H4 (cell line): Measurements from ENCODE around the gene MRTFB. TPM values are rescaled to one million over a fixed set of nuclear protein-coding genes. Genes with fewer than 3 reads are reported as not detected.
"Not testable (repeated sequence)": the region's sequence is repeated elsewhere in the genome, so short reads cannot be mapped to it uniquely, and the experiment has no call there.

ENCODE experiments used
- DNase-seq: peaks from one replicate; pipeline ENCODE4 v3.0.0-alpha.2; 2015; ENCODE audit warnings: low spot score
- total RNA-seq: library from RNA; depleted of rRNA; stranded (reverse); fragments of >200 nt; shearing (Covaris generic); gene quantifications from 2 replicates; pipeline ENCODE4 v1.2.3, GENCODE V29; 2014

Gene MRTFB
- total RNA-seq, 1 experiment from 2014 or later: 5.1 TPM

DNA sequence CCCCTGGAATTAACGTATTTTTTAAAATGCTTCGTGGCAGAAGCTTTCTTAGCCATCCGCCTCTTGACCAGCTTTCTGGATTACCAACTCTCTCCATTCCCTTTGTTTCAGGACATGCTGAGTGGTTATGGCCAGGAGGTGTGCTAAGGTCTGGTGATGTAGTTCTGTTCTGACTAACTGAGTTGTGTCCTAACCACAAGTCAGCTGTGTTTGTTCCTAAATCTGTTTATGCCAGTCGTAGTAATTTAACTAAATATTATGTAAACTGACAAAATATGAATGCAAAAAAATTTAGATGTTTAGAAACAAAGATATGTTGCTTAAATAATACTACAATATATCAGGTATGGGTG lies 61.6 kb downstream of the MRTFB start:
- no peak for DNase-seq

DNA sequence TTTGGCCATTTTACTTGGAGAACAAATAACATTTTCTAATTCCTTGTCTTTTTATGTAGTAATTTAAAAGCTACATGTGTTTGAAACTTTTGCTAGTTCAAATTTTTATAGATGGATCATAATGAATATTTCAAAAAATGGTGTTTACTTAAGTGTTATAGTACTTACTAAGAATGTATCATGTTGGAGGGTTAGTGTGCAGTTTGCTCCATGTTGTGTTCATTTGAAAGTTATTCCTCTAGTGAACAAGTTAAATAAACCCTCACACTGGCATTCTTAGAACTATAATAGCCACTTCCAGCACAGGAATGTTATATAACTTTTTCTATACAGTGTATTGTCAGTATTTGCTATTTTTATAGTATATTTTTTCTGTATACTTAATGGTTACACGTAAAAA lies 62.8 kb downstream of the MRTFB start:
- no peak for DNase-seq

DNA sequence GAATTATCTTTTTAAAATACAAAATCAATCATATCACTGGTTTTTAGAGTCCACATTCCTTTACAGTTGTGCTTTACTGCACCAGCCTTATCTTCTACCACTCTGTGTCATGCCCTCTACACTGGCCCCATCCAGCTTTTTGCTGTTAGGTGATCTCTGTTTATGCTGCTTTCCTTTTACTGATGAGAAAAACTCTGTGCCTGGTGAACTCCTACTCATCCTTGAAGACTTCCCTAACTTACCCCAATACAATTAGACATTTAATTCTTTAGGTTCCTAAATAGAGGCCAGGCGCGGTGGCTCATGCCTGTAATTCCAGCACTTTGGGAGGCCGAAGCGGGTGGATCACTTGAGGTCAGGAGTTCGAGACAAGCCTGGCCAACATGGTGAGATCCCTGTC lies 64.6 kb downstream of the MRTFB start:
- no peak for DNase-seq

DNA sequence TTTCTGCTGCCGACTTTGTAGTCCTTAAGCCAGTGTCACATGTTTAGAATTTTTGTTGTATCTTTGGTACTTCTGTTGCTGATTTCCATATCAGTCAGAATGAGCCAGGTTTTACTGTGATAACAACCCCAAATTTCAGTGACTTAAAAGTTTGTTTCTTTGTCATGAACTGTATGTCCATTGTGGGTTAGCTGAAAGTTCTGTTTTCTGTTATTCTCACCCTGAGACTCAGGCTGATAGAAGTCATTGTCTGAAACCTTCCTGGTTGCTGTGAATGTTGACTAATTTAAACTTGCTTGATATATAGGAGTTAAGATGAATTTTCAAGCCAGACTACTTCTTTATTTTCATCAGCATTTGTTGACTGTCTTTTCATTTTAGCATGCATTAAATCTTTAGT lies 68.8 kb downstream of the MRTFB start:
- no peak for DNase-seq

DNA sequence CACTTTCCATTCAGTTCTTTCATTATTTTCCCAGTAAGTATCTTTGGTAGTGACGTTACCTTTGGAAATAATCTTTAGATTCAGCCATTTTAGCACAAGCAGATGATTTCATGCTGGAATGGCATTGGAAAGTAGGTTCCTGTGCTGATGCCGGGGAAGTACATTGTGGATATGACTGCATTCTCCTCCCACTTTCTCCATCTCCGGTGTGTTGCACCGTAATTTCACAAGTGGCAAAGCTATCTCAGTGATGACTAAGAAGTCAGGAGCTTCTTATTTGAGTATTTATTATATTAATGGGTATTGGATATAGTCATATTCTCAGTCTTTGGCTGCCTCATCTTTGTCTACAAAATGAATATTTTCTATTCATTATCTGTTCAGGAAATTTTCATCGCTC lies 69.8 kb downstream of the MRTFB start:
- DNase-seq: no peak

DNA sequence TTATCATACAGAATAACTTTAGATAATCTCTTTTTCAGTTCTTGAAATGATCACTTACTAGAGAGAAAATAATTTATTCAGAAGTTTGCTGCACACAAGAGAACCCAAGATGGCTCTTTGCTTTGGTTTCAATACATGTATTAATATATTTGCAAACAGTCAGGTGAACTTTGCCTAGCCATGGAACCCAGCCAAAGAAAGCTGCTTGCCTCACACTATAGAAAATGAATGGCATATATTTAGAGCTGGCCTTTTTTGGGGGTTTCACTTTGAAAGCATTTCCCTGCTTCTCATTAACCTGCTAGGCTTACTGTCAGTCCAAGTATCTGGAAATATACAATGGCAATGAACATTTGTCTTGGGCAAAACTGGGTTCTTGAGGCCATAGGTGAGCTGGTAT lies 75.3 kb downstream of the MRTFB start:
- no peak for DNase-seq

DNA sequence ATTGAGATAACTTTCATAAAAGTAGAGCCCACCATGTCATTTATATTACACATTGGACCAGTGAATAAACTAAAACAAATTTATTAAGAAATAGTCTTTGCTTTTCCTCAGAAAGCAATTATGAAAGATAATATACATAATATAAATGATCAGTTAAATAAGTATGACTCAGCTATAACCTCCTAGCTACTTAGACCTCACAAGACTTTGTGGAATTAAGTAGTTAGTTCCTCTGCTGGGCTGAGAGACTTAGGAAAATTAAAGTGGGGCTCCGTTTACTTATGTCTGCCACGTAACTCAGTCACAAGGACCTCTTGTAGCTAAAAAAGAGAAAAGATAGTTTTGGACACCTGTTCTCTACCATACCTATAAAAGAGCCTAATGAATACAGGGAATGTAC lies 76.9 kb downstream of the MRTFB start:
- no peak for DNase-seq

DNA sequence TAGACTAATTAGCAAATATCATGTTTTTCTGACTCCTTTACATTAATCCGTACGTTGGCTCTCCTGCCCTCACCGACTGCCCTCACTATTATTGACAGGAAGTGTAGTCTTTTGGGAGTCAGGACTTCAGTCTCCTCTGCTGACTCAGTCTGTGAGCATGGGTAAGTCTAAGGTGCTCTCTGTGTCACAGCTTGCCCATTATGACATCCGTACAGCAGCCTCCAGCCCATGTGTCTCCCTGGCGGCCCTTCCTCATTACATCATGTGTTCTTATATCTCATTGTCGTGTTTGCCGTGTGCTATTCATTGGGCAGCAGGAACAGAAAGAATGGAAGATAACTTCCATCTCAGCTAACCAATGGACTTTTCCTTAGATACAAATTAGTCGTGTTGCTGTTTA lies 77.5 kb downstream of the MRTFB start:
- no peak for DNase-seq

DNA sequence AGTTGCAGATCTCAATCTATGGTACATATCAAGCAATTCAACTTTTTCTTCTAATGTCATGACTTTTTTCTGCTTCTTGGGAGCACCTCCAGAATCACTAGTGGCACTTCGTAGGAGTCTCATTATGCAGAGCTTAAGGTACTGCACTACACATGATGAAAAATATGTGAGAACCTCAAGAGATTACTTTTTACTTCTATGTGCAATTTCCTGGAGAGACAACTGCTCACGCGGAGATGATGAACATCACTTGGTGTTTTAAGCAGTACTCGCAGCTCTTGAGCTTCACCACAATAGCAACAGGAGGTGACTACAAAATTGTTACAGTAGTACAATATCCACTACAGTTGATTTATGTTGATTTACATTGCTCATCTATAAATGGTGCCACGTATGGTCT lies 79.7 kb downstream of the MRTFB start:
- DNase-seq: no peak

DNA sequence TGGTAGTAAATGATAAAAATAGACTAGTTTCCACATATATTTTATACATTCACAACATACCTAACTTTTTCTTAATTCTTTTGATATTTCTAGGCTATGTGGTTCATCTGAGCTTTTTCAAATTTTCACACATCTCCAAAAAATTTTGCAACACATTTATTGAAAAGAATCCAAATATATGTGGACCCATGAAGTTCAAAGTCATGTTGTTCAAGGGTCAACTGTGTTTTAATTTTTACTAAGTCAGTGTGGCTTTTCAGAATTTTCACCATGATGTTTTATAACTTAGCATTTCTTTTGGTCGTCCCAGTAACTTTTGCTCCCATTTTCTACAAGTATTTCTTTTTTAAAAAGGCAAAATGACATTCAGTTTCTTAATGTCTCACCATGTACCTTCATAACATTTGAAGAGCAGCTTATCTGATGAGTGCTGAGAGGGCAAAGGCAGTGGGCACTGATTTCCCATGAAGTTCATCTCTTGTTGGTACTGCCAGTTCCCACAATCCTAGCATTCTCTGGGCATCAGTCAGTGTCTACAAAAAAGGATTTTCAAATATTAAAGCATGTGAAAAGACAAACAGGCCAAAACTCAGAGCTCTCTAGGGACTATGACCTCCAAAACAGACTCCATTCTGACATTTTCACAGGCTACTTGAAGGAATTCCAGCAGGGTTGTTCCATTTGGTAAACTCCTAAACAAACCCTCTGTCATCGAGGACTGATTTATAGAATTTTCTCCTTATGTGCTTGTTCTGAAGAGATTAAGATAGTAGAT lies 80.3 kb downstream of the MRTFB start:
- no peak for DNase-seq

DNA sequence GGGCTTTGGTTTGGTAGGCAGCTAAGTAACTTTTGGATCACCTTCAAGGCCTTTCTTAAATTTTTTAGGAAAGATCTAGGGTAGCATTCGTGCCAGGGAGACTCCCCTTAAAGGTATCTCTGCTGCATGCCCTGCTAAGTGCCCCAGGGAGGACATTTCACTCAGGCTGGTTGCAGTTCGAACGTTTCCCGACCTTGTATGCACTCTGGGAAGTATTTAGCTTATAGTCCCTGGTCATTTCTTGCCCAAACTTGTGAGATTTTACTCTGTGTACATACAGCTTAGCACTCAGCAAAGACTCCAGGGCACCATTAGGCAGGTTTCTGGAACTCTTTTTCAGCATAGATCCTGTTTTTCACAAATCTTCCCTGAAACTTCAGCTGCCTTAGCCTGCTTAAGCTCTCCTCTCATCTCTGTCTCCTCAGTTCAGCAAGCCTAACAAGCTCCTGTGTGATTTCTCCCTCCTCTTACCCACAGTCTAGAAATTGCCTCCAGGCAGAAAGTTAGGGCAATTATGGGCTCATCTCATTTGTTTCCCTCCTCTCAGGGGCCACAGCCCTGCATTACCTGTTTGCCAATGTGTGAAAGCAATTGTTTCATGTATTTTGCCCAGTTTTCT lies 84.6 kb downstream of the MRTFB start:
- no peak for DNase-seq

DNA sequence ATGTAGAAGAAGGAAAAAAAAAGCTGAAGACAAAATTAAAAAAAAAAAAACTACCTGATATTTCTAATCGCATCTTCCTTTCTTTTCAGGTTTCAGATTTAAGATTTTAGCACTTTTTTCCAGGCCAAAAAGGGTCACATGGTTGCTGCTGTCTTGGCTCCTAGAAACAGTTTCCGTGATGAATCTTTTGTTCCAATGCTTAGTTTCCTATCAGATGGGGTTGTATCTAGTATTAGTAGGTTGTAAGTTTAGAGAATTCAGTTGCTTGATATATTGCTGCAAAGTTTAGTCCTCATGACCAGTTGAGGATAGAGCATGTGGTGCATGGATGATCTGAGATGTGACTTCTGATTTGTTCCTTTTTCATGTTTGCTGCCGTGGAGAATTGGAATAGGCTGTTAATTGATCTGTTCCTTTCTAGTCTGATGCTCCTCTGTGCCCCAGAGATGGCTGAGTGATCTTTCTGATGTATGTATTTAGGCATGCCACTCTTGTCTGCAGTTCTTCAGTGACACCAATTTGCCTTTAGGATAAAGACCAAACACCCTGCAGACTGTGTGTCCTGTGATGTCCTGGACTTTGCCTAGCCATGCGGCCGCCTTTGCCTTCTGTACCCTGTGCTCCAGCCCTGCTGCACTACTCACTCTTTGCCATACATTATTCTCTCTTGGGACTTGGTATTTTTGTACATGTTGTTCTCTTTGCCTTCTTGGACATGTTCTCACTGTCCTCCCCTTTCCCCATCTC lies 94.0 kb downstream of the MRTFB start:
- no peak for DNase-seq

DNA sequence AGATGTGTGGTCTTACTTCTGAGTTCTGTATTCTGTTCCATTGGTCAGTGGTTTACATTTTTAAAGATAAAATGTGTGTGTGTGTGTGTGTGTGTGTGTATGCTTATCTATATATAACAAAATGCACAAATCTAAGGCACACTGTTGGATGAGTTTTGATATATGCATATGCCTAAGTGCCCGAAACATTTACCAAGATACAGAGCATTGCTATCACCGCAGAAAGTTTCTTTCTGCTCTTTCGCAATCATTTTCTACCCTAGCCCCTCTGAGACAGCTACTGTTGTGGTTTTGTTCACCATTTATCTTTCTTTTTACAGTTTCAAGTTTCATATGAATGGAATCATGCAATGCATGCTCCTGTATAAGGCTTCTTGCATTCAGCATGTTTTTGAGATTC lies 97.0 kb downstream of the MRTFB start:
- no peak for DNase-seq

DNA sequence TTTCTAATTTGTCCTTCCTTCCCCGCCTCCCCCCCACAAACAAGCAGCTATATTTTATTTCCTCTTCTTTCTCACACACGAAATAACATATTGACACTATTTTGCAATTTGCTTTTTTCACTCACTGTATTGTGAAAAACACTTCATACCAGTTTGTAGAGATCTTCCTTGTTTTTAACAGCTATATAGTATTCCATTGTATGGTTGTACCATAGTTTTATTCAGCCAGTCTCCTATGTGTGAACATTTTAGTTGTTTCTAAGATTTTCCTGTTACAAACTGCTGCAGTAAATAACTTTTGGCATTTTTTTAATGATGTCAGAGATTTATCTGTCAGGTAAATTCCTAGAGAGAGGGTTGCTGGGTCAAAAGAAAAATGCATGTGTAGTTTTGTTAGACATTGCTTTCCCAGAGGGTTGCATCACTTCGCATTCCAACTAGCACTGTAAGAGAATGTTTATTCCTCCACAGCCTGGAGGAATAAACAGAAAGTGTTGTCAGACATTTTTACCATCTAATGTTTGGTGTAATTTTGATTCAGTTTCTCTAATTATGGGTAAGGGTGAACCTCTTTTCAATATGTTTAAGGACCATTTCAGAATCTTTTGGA lies 101.2 kb downstream of the MRTFB start:
- DNase-seq: peak; percentile 35

DNA sequence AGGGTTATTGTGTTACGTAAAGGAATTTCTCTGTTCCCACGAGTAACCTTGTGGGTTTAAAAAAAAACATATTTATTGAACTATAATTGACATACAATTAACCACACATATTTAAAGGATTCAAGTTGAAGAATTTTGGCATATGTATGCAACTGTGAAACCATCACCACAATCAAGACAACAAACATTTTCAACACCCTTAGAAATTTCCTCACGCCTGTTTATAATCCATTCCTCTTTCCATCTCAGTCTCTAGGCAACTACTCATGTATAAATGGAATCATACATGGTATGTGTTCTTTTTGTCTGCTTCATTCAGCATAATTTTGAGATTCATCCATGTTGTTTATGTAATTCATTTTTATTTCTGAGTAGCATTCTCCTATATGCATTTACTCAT lies 104.0 kb downstream of the MRTFB start:
- DNase-seq: no peak

DNA sequence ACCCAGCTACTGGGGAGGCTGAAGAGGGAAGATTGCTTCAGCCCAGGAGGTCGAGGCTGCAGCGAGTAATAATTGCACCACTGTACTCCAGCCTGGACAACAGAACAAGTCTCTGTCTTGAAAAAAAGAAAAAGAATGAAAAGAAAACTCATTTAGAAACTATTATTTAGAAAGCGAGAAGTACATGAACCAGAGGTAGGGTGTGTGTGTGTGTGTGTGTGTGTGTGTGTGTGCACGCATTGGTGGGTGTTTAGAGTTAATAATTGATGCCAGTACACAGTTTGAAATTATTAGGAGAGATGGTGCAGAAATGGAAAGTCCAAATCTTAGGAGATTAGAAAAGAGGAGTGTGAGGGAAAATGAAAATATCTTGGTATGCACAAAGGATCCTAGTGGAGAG lies 106.6 kb downstream of the MRTFB start:
- no peak for DNase-seq

DNA sequence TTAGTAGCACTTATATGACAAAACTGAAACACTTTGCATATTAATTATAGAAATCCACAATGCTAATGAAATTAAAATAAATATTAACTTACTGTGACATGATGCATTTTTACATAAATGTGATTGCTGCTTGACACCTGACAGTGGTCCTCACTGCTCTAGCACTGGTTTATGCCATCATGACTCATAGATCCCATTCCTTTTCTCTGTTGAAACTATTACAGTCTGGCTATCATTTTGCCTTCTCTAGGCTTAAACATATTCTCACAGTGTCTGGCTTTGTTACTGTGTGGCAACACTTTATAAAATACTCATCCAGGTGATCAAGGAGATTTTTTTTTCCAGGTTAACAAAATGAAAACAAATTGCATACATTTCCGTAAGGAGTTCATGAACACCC lies 108.0 kb downstream of the MRTFB start:
- DNase-seq: no peak

DNA sequence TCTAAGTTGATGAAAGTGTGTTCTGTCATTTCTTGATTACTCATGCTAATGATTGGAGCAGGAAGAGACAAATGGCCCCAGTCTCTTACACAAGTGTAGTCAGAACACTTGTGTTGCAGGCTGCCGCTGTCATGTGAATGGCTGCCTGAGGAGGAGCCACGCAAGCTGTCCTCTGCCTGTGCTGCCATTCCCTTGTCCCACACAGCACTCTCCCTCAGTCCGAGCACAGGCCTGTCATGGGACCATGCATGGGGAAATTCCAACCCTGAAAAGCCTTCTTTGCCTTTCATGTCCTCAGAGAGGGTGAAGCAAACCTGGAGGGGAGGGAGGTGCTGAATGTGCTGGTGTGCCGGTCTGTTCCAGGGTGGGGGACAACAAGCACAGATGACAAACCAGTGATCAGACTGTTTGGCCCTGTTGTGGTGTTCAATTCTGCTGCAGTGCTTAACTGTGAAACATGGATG lies 109.4 kb downstream of the MRTFB start:
- no peak for DNase-seq

DNA sequence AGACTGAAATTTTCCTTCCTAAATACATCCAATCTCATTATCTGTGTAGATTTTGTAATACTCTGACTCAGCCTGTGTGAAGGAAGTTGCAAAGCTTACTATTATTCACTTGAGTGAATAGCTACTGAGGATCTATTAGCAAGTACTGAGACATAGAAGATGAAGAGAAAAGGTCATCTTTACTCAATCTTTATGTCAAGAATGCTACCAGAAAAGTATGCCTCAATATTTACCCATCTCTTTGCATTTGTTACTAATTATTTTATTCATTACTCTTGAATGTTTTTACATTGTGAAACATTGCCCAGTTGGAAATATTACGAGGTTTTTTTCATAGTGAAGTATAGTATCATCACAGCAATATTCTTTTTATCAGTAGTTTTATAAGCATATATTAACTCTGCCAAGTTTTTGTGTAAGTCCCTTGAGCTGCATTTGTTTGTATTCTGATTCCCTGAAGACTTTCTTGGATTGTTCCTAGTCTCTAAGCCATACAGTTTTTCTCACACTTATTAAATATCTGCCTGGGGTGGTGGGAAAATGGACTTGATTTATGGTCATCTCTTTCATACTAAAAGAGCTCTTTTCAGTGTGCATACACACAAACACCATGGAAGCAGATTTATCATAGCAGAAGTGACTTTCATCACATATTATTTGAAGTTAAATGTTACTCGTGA lies 110.4 kb downstream of the MRTFB start:
- DNase-seq: no peak

DNA sequence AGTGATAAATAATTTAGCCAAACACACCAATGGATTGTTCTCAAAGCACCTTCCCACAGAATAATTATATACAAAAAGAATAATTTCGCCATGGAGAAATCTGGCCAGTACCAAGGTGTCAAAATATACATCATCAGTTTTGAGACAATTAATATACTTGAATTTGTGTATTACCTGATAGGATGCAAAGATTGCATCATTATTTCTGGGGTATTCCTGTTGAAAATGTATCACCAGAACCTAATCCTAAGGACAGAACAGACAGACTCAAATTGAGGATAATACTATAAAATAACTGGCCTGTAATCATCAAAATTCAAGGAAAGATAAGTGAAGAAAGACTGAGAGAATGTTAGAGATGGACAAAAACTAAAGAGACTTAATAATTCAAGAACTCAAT lies 111.9 kb downstream of the MRTFB start:
- no peak for DNase-seq

DNA sequence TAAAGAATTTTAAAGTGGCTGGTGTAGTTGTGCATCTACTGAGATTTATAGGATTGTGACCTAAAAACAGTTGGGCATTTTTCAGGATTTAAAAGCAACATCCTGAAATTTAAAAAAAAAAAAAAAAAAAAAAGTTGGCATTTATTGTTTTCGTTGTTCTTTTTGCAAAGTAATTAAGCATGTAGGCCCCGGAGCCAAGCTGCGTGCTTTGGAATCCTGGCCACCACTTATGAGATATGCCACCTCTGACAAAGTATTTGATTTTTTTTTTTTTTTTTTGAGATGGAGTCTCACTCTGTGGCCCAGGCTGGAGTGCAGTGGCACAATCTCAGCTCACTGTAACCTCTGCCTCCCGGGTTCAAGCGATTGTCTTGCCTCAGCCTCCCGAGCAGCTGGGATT lies 112.8 kb downstream of the MRTFB start:
- not testable (repeated sequence) for DNase-seq
